Kidney (tissue), 14 donors: ENCODE measurements around the gene PPP2R2D. TPM values are rescaled to one million over a fixed set of nuclear protein-coding genes. Genes with fewer than 3 reads are reported as not detected.
A peak's percentile ranks its signal among the peaks of the same experiment; 100 is the strongest.

Experiments used
- DNase-seq, 5 donors: peaks; one replicate each; pipeline ENCODE4 v3.0.0-alpha.2; 2013 to 2020
- FAIRE-seq: peaks from 2 replicates; lab custom pipeline; 2012; peaks lifted over from hg19 to GRCh38; lab: Jason Lieb, UNC
- H3K27ac ChIP-seq, 2 donors: one replicate each; pipeline ENCODE4 v1.7.0; 2013; ENCODE audit warnings: low read depth in 2 of 2, low read length in 2 of 2, inconsistent platforms in 1 of 2
- H3K27me3 ChIP-seq: one replicate; pipeline ENCODE4 v1.7.1; 2013; ENCODE audit warnings: low read length, inconsistent platforms; ENCODE audit not compliant: control insufficient read depth, insufficient read depth
- H3K36me3 ChIP-seq, 3 donors: one replicate each; pipeline versions ENCODE4 v1.7.0 to v1.7.1; 2013; ENCODE audit warnings: low read length in 3 of 3, control low read depth in 1 of 3, inconsistent platforms in 1 of 3; ENCODE audit not compliant: insufficient read depth in 3 of 3, control insufficient read depth in 2 of 3
- H3K4me1 ChIP-seq, 3 donors: one replicate each; pipeline versions ENCODE4 v1.7.0 to v1.7.1; 2013; ENCODE audit warnings: low read length in 3 of 3, inconsistent platforms in 1 of 3, low read depth in 1 of 3; ENCODE audit not compliant: control insufficient read depth in 2 of 3, insufficient read depth in 2 of 3
- H3K4me3 ChIP-seq, 3 donors: one replicate each; pipeline versions ENCODE4 v1.7.0 to v1.8.1; 2013; ENCODE audit warnings: low read length in 3 of 3, control low read depth in 1 of 3, inconsistent platforms in 1 of 3
- H3K9ac ChIP-seq, 3 donors: one replicate each; pipeline versions ENCODE4 v1.7.0 to v1.7.1; 2013; ENCODE audit warnings: low read length in 3 of 3, control low read depth in 1 of 3, inconsistent platforms in 1 of 3
- H3K9me3 ChIP-seq, 3 donors: one replicate each; pipeline versions ENCODE4 v1.7.0 to v1.7.1; 2013; ENCODE audit warnings: low read length in 3 of 3, control low read depth in 1 of 3, inconsistent platforms in 1 of 3; ENCODE audit not compliant: control insufficient read depth in 2 of 3, insufficient read depth in 1 of 3
- intact Hi-C: fragments of 100-400 bp; cut with DNase I; formaldehyde crosslinking; loops from one replicate; pipeline ENCODE4 v1.11.1; 2022
- polyA plus RNA-seq: library from polyadenylated mRNA; stranded (reverse); fragments of 350-450 nt; fragmentation: Illumina TruSeq; extraction: RNeasy Lipid Tissue Mini Kit (QIAGEN cat#74804); gene quantifications from one replicate; pipeline ENCODE4 v1.2.3, GENCODE V29; 2014; ENCODE audit warnings: low read depth, low replicate concordance; ENCODE audit not compliant: insufficient read depth
- total RNA-seq: library from RNA; stranded (reverse); fragmentation: NEBNext Ultra II Directional; extraction: Animal tissue kit (Norgen Biotek cat#: 25700); gene quantifications from one replicate; pipeline ENCODE4 v1.2.1, GENCODE V29; 2021
- TF ChIP-seq, protein P1 (sequence below): IDR thresholded peaks from 3 replicates; pipeline ENCODE4 v1.5.1; 2012; ENCODE audit warnings: mild to moderate bottlenecking, moderate library complexity, borderline replicate concordance; ENCODE audit not compliant: insufficient read depth; ENCODE audit errors: extremely low read depth
- donor health status: control.
- donor health status: control.
- donor health status: control.
- donor health status: control.
- donor health status: control.
- donor health status: DM: yes; HTN: yes; CAD: no.
- donor health status: Normal renal cell carcinoma (clear cell type).

PPP2R2D gene
- total and polyA plus RNA-seq, 2 donors from 2014 or later, result 28.3 to 34.8 TPM

DNA sequence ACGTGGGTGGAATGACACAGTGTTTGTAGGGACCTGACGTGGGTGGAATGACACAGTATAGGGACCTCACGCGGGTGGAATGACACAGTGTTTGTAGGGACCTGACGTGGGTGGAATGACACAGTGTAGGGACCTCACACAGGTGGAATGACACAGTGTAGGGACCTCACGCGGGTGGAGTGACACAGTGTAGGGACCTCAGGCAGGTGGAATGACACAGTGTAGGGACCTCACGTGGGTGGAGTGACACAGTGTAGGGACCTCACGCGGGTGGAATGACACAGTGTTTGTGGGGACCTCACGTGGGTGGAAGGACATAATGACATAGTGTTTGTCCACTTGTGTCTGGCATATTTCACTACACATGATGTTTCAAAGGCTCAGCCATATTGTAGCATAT is 19.3 kb downstream of the PPP2R2D start:
- DNase-seq (no peak), FAIRE-seq (no peak)
- TF ChIP-seq, protein P1, sequence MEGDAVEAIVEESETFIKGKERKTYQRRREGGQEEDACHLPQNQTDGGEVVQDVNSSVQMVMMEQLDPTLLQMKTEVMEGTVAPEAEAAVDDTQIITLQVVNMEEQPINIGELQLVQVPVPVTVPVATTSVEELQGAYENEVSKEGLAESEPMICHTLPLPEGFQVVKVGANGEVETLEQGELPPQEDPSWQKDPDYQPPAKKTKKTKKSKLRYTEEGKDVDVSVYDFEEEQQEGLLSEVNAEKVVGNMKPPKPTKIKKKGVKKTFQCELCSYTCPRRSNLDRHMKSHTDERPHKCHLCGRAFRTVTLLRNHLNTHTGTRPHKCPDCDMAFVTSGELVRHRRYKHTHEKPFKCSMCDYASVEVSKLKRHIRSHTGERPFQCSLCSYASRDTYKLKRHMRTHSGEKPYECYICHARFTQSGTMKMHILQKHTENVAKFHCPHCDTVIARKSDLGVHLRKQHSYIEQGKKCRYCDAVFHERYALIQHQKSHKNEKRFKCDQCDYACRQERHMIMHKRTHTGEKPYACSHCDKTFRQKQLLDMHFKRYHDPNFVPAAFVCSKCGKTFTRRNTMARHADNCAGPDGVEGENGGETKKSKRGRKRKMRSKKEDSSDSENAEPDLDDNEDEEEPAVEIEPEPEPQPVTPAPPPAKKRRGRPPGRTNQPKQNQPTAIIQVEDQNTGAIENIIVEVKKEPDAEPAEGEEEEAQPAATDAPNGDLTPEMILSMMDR, result no peak
- Histone ChIP-seq H3K9ac (no peak overlapping the region), H3K4me3 (no peak overlapping the region), H3K4me1 (peaks cover 0 to 11% (median 5%) of the 10 kb centered on the region in 3 donors), H3K27ac (no peak overlapping the region), H3K36me3 (no peaks in the 10 kb centered on the region), H3K9me3 (peaks cover 0 to 3% (median 0%) of the 10 kb centered on the region in 3 donors), H3K27me3 (no peaks in the 10 kb centered on the region)
- intact Hi-C loops, result no loop called here

DNA sequence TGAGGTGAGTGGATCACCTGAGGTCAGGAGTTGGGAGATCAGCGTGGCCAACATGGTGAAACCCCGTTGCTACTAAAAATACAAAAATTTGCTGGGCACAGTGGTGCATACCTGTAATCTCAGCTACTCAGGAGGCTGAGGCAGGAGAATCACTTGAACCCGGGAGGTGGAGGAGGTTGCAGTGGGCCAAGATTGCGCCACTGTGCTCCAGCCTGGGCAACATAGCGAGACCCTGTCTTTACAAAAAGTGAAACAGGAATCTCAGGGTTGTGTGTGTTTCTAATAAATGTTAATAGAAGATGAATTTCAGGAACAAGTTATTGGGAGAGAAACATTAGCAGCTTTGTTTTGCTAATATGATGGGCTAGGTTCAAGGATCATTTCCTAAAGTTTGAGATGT is 19.9 kb downstream of the PPP2R2D start:
- Histone ChIP-seq H3K4me1 (peaks cover 0 to 11% (median 5%) of the 10 kb centered on the region in 3 donors), H3K4me3 (no peak overlapping the region), H3K9me3 (peaks cover 0 to 5% (median 0%) of the 10 kb centered on the region in 3 donors), H3K27ac (no peak overlapping the region), H3K36me3 (no peaks in the 10 kb centered on the region), H3K9ac (no peak overlapping the region), H3K27me3 (no peaks in the 10 kb centered on the region)
- TF ChIP-seq, protein P1, result no peak
- FAIRE-seq, result no peak
- intact Hi-C loops, result no loop called here
- no peak for DNase-seq

DNA sequence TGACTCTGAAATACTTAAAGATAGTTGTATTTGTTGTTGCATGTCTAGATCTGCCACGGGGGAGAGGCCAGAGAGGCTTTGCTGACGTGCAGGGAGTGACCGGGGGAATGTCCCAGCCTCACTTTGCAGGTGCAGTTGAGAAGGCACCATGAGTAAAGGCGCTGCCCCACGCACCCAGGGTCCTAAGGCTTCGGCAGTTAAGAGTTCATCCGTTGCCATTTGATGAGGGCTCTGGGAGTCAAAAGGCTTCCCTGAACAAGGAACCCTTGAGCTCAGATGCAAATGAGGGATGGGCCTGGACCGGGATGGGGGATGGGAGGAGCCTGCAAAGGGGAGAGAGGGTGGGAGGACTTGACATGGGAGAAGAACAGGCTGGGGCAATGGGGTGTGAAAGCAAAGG is 20.4 kb downstream of the PPP2R2D start:
- TF ChIP-seq, protein P1, result no peak
- no peak overlapping the region for H3K27ac ChIP-seq
- no peak overlapping the region for H3K9ac ChIP-seq
- FAIRE-seq (no peak), DNase-seq (peak; percentile 49 to 83 (median 80))
- H3K4me3 ChIP-seq, result no peak overlapping the region
- no peaks in the 10 kb centered on the region for H3K36me3 ChIP-seq
- peaks cover 0 to 5% (median 0%) of the 10 kb centered on the region in 3 donors for H3K9me3 ChIP-seq
- H3K27me3 ChIP-seq, result no peaks in the 10 kb centered on the region
- intact Hi-C loops, result no loop called here
- peaks cover 0 to 11% (median 5%) of the 10 kb centered on the region in 3 donors for H3K4me1 ChIP-seq
